ENCODE measurements around the gene TJP1. TPM values are rescaled to one million over a fixed set of nuclear protein-coding genes. Genes with fewer than 3 reads are reported as not detected.

The TJP1 gene
- total and polyA plus RNA-seq, 9 of the 15 experiments (the other 6 are each of a cell fraction or from before 2014, with no cell fraction given) = 9.1 to 39.3 (median 28.0) TPM

GRCh38 chr15:29774900-29775299 is 47.4 kb downstream of the TJP1 start:
- Histone ChIP-seq H3K27ac (ENCODE audit: extremely low read depth, low read depth, low read length) (no peak overlapping the region), H3K4me2 (ENCODE audit: insufficient read depth, low read length) (no peak overlapping the region), H3K9ac (ENCODE audit: insufficient read depth in 1 of 2, low read depth in 2 of 2, low read length in 2 of 2) (no peak overlapping the region), H3K4me1 (replicated peaks in 1 of 2; ENCODE audit: control insufficient read depth in 2 of 2, insufficient read depth in 2 of 2, low read length in 2 of 2) (peaks cover 3 to 10% of the 10 kb centered on the region in 2 experiments; a peak in 2 of 5 replicates), H3K36me3 (ENCODE audit: control insufficient read depth, insufficient read depth, low read length) (peaks cover 14% of the 10 kb centered on the region; the same call in 2 of the 3 replicates), H3K9me3 (replicated peaks; ENCODE audit: control insufficient read depth, insufficient read depth, low read depth, low read length) (no peaks in the 10 kb centered on the region), H3K4me3 (no peak overlapping the region), H3K27me3 (ENCODE audit: control insufficient read depth in 2 of 2, insufficient read depth in 2 of 2, low read length in 2 of 2) (no peaks in the 10 kb centered on the region), H2AFZ (ENCODE audit: low read depth, low read length) (no peak overlapping the region), H3K9me1 (ENCODE audit: control insufficient read depth, insufficient read depth, low read length) (no peaks in the 10 kb centered on the region), H4K20me1 (replicated peaks; ENCODE audit: control insufficient read depth, insufficient read depth, low read length) (no peaks in the 10 kb centered on the region), H3K79me2 (ENCODE audit: control insufficient read depth, insufficient read depth, low read length) (peaks cover 61% of the 10 kb centered on the region)
- intact Hi-C loops (cut with micrococcal nuclease) = no loop called here
- ChIA-PET CTCF (ENCODE audit: low intra/inter-chr PET ratio) (no interaction called here), POLR2A (no interaction called here)
- ATAC-seq (peak; percentile 51), FAIRE-seq (no peak), DNase-seq (ENCODE audit: extremely low read depth in 1 of 4, low spot score in 3 of 4) (no peak)
- BruUV-seq (replicated peaks) = no TSS peak
- WGBS (ENCODE audit: insufficient coverage, low coverage, missing lambda C conversion rate) = 52% methylated on average over 6 of the region's 6 CpGs
- in situ Hi-C loops (cut with MboI) = no loop called here
- TF ChIP-seq JUN (IDR thresholded peaks at IDR 0.05; ENCODE audit: borderline replicate concordance, low read depth, low read length) (peak; percentile 42; the same call in 1 of the 2 replicates), JUN (CRISPR knock-in tag; IDR thresholded peaks at IDR 0.05; ENCODE audit: borderline replicate concordance) (no peak), GABPA (tag; conservative IDR thresholded peaks at IDR 0.05; ENCODE audit: low read depth) (no peak), MIER1 (IDR thresholded peaks at IDR 0.05; ENCODE audit: low read depth) (no peak), PHF21A (IDR thresholded peaks at IDR 0.05; ENCODE audit: borderline replicate concordance, low read depth) (no peak), ZNF224 (CRISPR knock-in tag; IDR thresholded peaks at IDR 0.05) (no peak), THAP12 (CRISPR knock-in tag; IDR thresholded peaks at IDR 0.05) (no peak), ZNF445 (CRISPR knock-in tag; IDR thresholded peaks at IDR 0.05; ENCODE audit: low read depth) (no peak), KDM2B (CRISPR knock-in tag; IDR thresholded peaks at IDR 0.05) (no peak), ZNF695 (CRISPR knock-in tag; IDR thresholded peaks at IDR 0.05) (no peak), MNT (conservative IDR thresholded peaks at IDR 0.05) (no peak), DMBX1 (CRISPR knock-in tag; IDR thresholded peaks at IDR 0.05; ENCODE audit: borderline replicate concordance) (no peak), POU5F1 (IDR thresholded peaks at IDR 0.05; ENCODE audit: borderline replicate concordance, low read depth, low read length, partially characterized antibody) (no peak), ZEB2 (IDR thresholded peaks at IDR 0.05) (no peak), DIDO1 (tag; IDR thresholded peaks at IDR 0.05; ENCODE audit: low read depth) (no peak), ZNF175 (CRISPR knock-in tag; IDR thresholded peaks at IDR 0.05; ENCODE audit: low read depth) (no peak), ZMIZ1 (IDR thresholded peaks at IDR 0.05; ENCODE audit: low read depth in 2 of 2, low read length in 2 of 2) (no peak)
